Adrenal gland (tissue), 12 donors: ENCODE measurements around the gene SEMA3E. TPM values are rescaled to one million over a fixed set of nuclear protein-coding genes. Genes with fewer than 3 reads are reported as not detected.

Source experiments
- DNase-seq, 7 donors: peaks; one replicate each; pipeline ENCODE4 v3.0.0-alpha.2; 2019 to 2020
- H3K27ac ChIP-seq, 5 donors: fragments of 200-600 bp; sonication (generic) in 4 of 5; 1 replicate in 3 of 5; 2 replicates in 2 of 5; pipeline versions ENCODE4 v1.5.1 to v1.8.0; 2016 to 2020; ENCODE audit warnings: mild to moderate bottlenecking in 1 of 5
- H3K27me3 ChIP-seq: fragments of 200-600 bp; 2 replicates; pipeline ENCODE4 v1.8.0; 2021
- H3K36me3 ChIP-seq, 2 donors: fragments of 200-600 bp; replicated peaks in 1 of 2; 1 replicate in 1 of 2; 2 replicates in 1 of 2; pipeline versions ENCODE4 v1.5.1 to v1.8.0; 2018 to 2022
- H3K4me1 ChIP-seq, 2 donors: fragments of 200-600 bp; replicated peaks in 1 of 2; 1 replicate in 1 of 2; 2 replicates in 1 of 2; pipeline versions ENCODE4 v1.5.1 to v1.8.0; 2018 to 2021
- H3K4me3 ChIP-seq, 4 donors: fragments of 200-600 bp; sonication (generic) in 3 of 4; one replicate each; pipeline ENCODE4 v1.5.1; 2016 to 2018
- H3K9me3 ChIP-seq, 3 donors: fragments of 200-600 bp; sonication (generic) in 1 of 3; replicated peaks in 1 of 3; 1 replicate in 2 of 3; 2 replicates in 1 of 3; pipeline versions ENCODE4 v1.5.1 to v1.8.0; 2016 to 2021
- CTCF ChIP-seq, 6 experiments: fragments of 450-650 bp in 4 of 6; fragments of 200-600 bp in 2 of 6; sonication (generic) in 1 of 6; IDR thresholded peaks; 1 replicate in 5 of 6; 2 replicates in 1 of 6; pipeline versions ENCODE4 v1.5.1 to v1.8.0; 2016 to 2021; ENCODE audit warnings: antibody characterized with exemption in 6 of 6, mild to moderate bottlenecking in 2 of 6, moderate library complexity in 1 of 6
- POLR2A ChIP-seq, 2 donors: fragments of 450-650 bp; IDR thresholded peaks; one replicate each; pipeline ENCODE4 v1.6.1; 2017; ENCODE audit warnings: antibody characterized with exemption in 2 of 2, mild to moderate bottlenecking in 2 of 2, moderate library complexity in 1 of 2
- WGBS, 4 donors: extraction: QIAGEN DNeasy Blood & Tissue Kit in 2 of 4; methylation state at CpG; one replicate each; pipeline versions ENCODE4 v1.1.5 to v1.1.7; 2013 to 2017; 5-methylcytosine and 5-hydroxymethylcytosine counted together
- intact Hi-C, 2 donors: fragments of 100-400 bp; cut with DNase I; formaldehyde crosslinking; loops; one replicate each; pipeline versions ENCODE4 v1.14.1 to v1.15.0; 2022 to 2023
- polyA plus RNA-seq, 3 donors: library from polyadenylated mRNA; stranded (reverse); fragments of 200-250 nt in 2 of 3; fragments of 350-450 nt in 1 of 3; fragmentation: Illumina TruSeq in 1 of 3; extraction: RNeasy Lipid Tissue Mini Kit (QIAGEN cat#74804) in 1 of 3; gene quantifications; one replicate each; pipeline ENCODE4 v1.2.3, GENCODE V29; 2013 to 2014
- total RNA-seq, 9 donors: library from RNA; depleted of rRNA in 4 of 9; stranded (reverse); fragments of >200 nt in 4 of 9; fragments of 120-200 nt in 1 of 9; fragmentation: NEBNext Ultra II Directional in 1 of 9; extraction: Animal tissue kit (Norgen Biotek cat#: 25700) in 1 of 9; gene quantifications; one replicate each; pipeline versions ENCODE4 v1.1.0 to v1.2.4, GENCODE V29; 2013 to 2023
- donor health status: healthy with polysubstance abuse.
- donor health status: Bipolar disorder and iron deficiency.
- donor health status: DM: yes; HTN: yes; CAD: no.
- donor health status: DM: no; HTN: no; CAD: no.
- donor health status: DM: no; HTN: no; CAD: no.
- donor health status: DM: yes; HTN: yes; CAD: no.

Gene SEMA3E
- total and polyA plus RNA-seq, 12 donors = 0.09 to 0.58 (median 0.16) TPM; not detected in 4

- WGBS, 4 donors = 58 to 78% (median 65%) methylated on average over 1 of the region's 1 CpG
- intact Hi-C loops = no loop called here
- no peaks in the 10 kb centered on the region for H3K4me1 ChIP-seq
- no peaks in the 10 kb centered on the region for H3K36me3 ChIP-seq
- H3K9me3 ChIP-seq = no peaks in the 10 kb centered on the region
- no peaks in the 10 kb centered on the region for H3K27me3 ChIP-seq
- DNase-seq = no peak
- H3K27ac ChIP-seq = no peak overlapping the region
- no peak overlapping the region for H3K4me3 ChIP-seq
- TF ChIP-seq POLR2A (IDR thresholded peaks at IDR 0.05) = no peak
- no peak for TF ChIP-seq CTCF (IDR thresholded peaks at IDR 0.05)
Observed at GRCh38 chr7:83359108-83359507, 289.8 kb downstream of the SEMA3E start.

GRCh38 chr7:83355143-83355542 lies 293.8 kb downstream of the SEMA3E start:
- H3K9me3 ChIP-seq = no peaks in the 10 kb centered on the region
- no peaks in the 10 kb centered on the region for H3K36me3 ChIP-seq
- H3K4me1 ChIP-seq = no peaks in the 10 kb centered on the region
- no peak for DNase-seq
- TF ChIP-seq CTCF (IDR thresholded peaks at IDR 0.05) = no peak
- no peak for TF ChIP-seq POLR2A (IDR thresholded peaks at IDR 0.05)
- 38 to 65% (median 51%) methylated on average over 3 of the region's 3 CpGs for WGBS, 4 donors
- no peak overlapping the region for H3K27ac ChIP-seq
- H3K4me3 ChIP-seq = no peak overlapping the region
- no peaks in the 10 kb centered on the region for H3K27me3 ChIP-seq
- intact Hi-C loops = no loop called here

GRCh38 chr7:83347945-83348444 lies 300.9 kb downstream of the SEMA3E start:
- Histone ChIP-seq H3K4me3 (no peak overlapping the region), H3K4me1 (no peaks in the 10 kb centered on the region), H3K36me3 (no peaks in the 10 kb centered on the region), H3K9me3 (no peaks in the 10 kb centered on the region), H3K27ac (no peak overlapping the region), H3K27me3 (no peaks in the 10 kb centered on the region)
- no peak for DNase-seq
- WGBS, 4 donors = 39 to 45% (median 44%) methylated on average over 5 of the region's 5 CpGs
- intact Hi-C loops = no loop called here
- no peak for TF ChIP-seq POLR2A (IDR thresholded peaks at IDR 0.05)
- no peak for TF ChIP-seq CTCF (IDR thresholded peaks at IDR 0.05)

GRCh38 chr7:83339907-83340306 lies 309.0 kb downstream of the SEMA3E start:
- H3K36me3 ChIP-seq = no peaks in the 10 kb centered on the region
- H3K4me3 ChIP-seq = no peak overlapping the region
- DNase-seq = no peak
- intact Hi-C loops = no loop called here
- H3K4me1 ChIP-seq = no peaks in the 10 kb centered on the region
- H3K9me3 ChIP-seq = no peaks in the 10 kb centered on the region
- TF ChIP-seq POLR2A (IDR thresholded peaks at IDR 0.05) (no peak), CTCF (IDR thresholded peaks at IDR 0.05) (no peak)
- H3K27ac ChIP-seq = no peak overlapping the region
- WGBS, 4 donors = 39 to 46% (median 42%) methylated on average over 2 of the region's 2 CpGs
- H3K27me3 ChIP-seq = no peaks in the 10 kb centered on the region
